COR-L47 (cell line): Measurements from ENCODE around the gene TMEM185B.
"Not testable (repeated sequence)": the region's sequence is repeated elsewhere in the genome, so short reads cannot be mapped to it uniquely, and the experiment has no call there.

Experiments
- DNase-seq: peaks from one replicate; lab custom pipeline; 2025; lab: John Stamatoyannopoulos, UW

The TMEM185B gene

GRCh38 chr2:120251880-120252224 lies 28.7 kb upstream of the TMEM185B start:
- no peak for DNase-seq

GRCh38 chr2:120251078-120251477 lies 27.9 kb upstream of the TMEM185B start:
- DNase-seq = no peak

- DNase-seq = no peak
Observed at GRCh38 chr2:120250640-120251039, 27.4 kb upstream of the TMEM185B start.

GRCh38 chr2:120247851-120248250 lies 24.7 kb upstream of the TMEM185B start:
- no peak for DNase-seq

GRCh38 chr2:120246546-120247300 lies 23.5 kb upstream of the TMEM185B start:
- no peak for DNase-seq

GRCh38 chr2:120245520-120246332 lies 22.5 kb upstream of the TMEM185B start:
- peak; percentile 69 for DNase-seq

GRCh38 chr2:120244656-120245519 lies 21.7 kb upstream of the TMEM185B start:
- no peak for DNase-seq

GRCh38 chr2:120243875-120244553 lies 20.8 kb upstream of the TMEM185B start:
- DNase-seq = no peak

- no peak for DNase-seq
Observed at GRCh38 chr2:120243211-120243610, 20.0 kb upstream of the TMEM185B start.

GRCh38 chr2:120241684-120242083 lies 18.5 kb upstream of the TMEM185B start:
- DNase-seq = no peak

- DNase-seq = no peak
Observed at GRCh38 chr2:120240901-120241429, 17.8 kb upstream of the TMEM185B start.

GRCh38 chr2:120239488-120240287 lies 16.5 kb upstream of the TMEM185B start:
- no peak for DNase-seq

- no peak for DNase-seq
Observed at GRCh38 chr2:120238728-120239487, 15.7 kb upstream of the TMEM185B start.

GRCh38 chr2:120237491-120237902 lies 14.3 kb upstream of the TMEM185B start:
- no peak for DNase-seq

GRCh38 chr2:120236791-120237190 lies 13.6 kb upstream of the TMEM185B start:
- DNase-seq = no peak

GRCh38 chr2:120236316-120236715 lies 13.1 kb upstream of the TMEM185B start:
- no peak for DNase-seq

- DNase-seq = no peak
Observed at GRCh38 chr2:120235681-120236080, 12.5 kb upstream of the TMEM185B start.

- not testable (repeated sequence) for DNase-seq
Observed at GRCh38 chr2:120235158-120235557, 12.0 kb upstream of the TMEM185B start.

GRCh38 chr2:120233292-120233691 lies 10.1 kb upstream of the TMEM185B start:
- DNase-seq = no peak
